NOMO-1 treated with dmso at 0.1 percent for 144 hours (cell line): ENCODE results near the gene TM7SF2.
"Not testable (repeated sequence)": the region's sequence is repeated elsewhere in the genome, so short reads cannot be mapped to it uniquely, and the experiment has no call there.

ENCODE experiments used
- DNase-seq: peaks from one replicate; lab custom pipeline; 2025; ENCODE audit not compliant: unreplicated experiment; lab: John Stamatoyannopoulos, UW

TM7SF2 gene

GRCh38 chr11:65114538-65115171, 3.0 kb downstream of the TM7SF2 start:
- no peak for DNase-seq

GRCh38 chr11:65115361-65116082, 3.9 kb downstream of the TM7SF2 start:
- no peak for DNase-seq

GRCh38 chr11:65116370-65117205, 4.9 kb downstream of the TM7SF2 start:
- no peak for DNase-seq

DNA sequence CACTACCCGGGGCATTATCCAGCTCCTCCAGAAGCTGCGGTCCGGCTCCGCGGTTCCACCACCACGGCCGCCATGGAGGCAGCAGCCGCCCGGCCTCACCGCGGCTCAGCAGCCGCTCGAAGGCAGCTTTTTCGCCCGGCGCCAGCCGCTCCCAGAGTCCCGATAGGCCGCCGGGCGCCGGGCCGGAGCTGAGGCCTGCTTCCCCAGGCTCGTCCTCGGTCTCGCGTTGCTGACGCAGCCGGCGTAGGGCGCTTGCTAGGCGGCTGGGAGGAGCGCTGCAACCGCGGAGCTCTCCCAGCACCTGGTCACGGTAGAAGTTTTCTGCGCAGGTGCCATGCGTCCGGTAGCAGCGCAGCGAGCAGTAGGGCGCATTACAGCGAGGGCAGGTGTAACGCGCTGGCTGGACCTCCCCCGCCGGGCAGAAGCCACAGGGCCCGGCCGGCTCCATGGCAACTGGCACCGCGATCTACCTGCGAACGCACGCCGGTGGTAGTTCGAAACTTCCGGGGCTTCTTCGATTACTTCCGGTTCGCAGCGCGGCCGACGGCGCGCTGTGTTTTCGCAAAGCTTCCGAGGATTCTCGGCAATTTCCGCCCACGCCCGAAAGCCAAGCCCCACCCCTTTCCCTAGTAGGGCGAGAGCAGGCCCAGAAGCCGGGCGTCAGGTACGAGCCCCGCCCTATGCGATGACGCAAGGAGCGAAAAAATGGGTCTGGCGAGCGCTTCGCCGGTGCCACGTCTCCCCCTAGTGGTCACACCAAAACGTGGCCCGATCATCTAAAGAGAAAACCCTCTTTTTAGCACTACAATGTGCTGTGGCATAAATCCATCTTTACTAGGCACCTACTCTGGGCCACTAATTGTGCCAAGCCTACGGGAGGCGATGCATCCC, 5.8 kb downstream of the TM7SF2 start, which contains the start of gene ZNHIT2:
TSS of gene ZNHIT2 (minus strand) at position 496 of the 891 bp plus-strand sequence. CDS start at position 448, 48 bp downstream.
- peak; percentile 97 for DNase-seq

DNA sequence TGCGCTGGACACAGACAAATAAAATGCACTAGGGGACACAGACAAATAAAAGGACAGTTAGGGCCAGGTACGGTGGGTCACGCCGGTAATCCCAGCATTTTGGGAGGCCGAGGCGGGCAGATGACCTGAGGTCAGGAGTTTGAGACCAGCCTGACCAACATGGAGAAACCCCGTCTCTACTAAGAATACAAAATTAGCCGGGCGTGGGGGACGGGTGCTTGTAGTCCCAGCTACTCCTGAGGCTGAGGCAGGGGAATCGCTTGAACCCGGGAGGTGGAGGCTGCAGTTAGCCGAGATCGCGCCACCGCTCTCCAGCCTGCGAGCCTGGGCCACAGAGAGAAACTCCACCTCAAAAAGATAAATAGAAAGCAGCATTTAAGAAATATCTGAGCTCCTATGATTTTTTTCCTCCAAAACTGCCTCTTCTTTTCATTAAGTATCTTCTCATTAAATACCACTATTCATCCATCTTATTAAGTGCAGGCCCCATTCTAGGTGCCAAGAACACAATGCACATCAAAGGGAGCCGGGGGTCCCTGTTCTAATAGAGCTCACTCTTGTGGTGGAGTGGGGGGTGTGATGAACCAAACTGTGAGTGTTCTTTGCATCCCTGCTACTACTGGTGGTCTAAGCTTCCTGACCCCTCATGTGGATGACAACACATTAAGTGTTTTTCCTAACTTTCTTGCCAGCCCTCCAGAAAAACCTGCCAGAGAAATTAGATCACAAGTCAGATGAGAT, 6.6 kb downstream of the TM7SF2 start:
- no peak for DNase-seq

- not testable (repeated sequence) for DNase-seq
Measured at GRCh38 chr11:65118891-65119669, 7.4 kb downstream of the TM7SF2 start.

DNA sequence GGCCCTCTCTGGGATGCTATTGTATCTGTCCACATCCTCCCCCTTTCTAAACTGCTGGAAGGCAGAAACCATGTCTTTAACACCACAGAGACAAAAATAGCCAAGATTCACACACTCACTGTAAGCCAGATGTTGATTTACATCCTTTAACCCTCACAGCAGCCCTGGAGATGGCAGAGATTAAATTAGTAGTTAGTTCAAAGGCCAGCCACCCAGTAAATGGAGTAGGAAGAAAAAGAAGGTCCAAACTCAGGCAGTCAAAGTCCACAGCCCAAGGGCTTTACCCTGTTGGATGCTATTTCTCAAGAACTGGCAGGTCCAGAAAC, 8.0 kb downstream of the TM7SF2 start:
- DNase-seq: no peak

- DNase-seq: no peak
Measured at GRCh38 chr11:65120831-65121230, 9.2 kb downstream of the TM7SF2 start.

- DNase-seq: no peak
Measured at GRCh38 chr11:65121447-65121864, 9.8 kb downstream of the TM7SF2 start.

- peak; percentile 99 for DNase-seq
Measured at GRCh38 chr11:65121865-65122696, 10.4 kb downstream of the TM7SF2 start, which contains the start of the genes FAU and MRPL49. Gene FAU, minus strand, starts transcription at chr11:65122134. Its CDS starts 321 bp downstream, at chr11:65121813. Gene MRPL49, plus strand, starts transcription at chr11:65122321. Its CDS starts 26 bp downstream, at chr11:65122347.

DNA sequence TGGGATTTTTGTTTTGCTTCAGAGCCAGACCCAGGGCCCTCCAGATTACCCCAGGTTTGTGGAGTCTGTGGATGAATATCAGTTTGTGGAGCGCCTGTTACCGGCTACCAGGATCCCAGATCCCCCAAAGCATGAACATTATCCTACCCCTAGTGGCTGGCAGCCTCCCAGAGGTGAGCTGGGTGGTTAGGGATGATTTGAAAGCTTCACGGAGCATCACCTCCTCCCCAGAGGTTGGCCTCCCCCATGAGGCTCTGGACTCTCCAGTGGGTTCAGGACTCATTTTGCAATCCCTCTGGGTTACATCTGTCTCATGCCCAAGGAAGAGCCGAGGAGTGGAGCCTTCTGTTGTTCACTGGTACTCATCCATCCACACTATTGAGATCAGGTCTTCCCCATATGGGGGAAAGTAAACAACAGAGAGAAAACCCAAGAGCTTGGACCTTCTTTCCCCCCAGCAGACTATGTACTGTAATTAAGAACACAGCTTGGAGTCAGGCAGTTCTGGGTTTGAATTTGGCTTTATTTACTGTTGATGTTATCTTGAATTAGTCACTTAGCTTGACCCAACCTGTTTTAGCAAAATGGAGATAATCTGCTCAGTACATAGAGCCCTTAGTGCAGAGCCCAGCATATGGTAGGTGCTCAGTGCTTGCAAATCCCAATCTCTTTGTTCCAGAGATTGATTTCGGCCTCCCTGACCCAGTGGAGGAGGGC, 13.0 kb downstream of the TM7SF2 start:
- no peak for DNase-seq

- DNase-seq: no peak
Measured at GRCh38 chr11:65125197-65126056, 13.8 kb downstream of the TM7SF2 start.

- no peak for DNase-seq
Measured at GRCh38 chr11:65126624-65127274, 15.1 kb downstream of the TM7SF2 start.

- no peak for DNase-seq
Measured at GRCh38 chr11:65127473-65128181, 16.0 kb downstream of the TM7SF2 start.
